H1 (cell line): ENCODE data around the gene PLB1. TPM values are rescaled to one million over a fixed set of nuclear protein-coding genes. Genes with fewer than 3 reads are reported as not detected.

Source experiments
- CTCF ChIA-PET: fragments of 300-600 bp; sonication (Branson Sonifier 250); formaldehyde crosslinking; loops from one replicate; lab custom pipeline; 2021; ENCODE audit not compliant: partially characterized antibody; lab: Charles Lee
- POLR2A ChIA-PET: fragments of 300-600 bp; sonication (Branson Sonifier 250); formaldehyde crosslinking; loops from one replicate; lab custom pipeline; 2021; ENCODE audit warnings: inconsistent platforms; ENCODE audit not compliant: partially characterized antibody; lab: Charles Lee
- DNase-seq, 2 experiments: peaks; one replicate each; pipeline versions ENCODE4 v3.0.0 to v3.0.0-alpha.2; 2010 to 2022; ENCODE audit warnings: low spot score in 2 of 2, low read depth in 1 of 2, mixed read lengths in 1 of 2
- FAIRE-seq: peaks from 2 replicates; lab custom pipeline; 2011; peaks lifted over from hg19 to GRCh38; lab: Jason Lieb, UNC
- H2AFZ ChIP-seq: 2 replicates; pipeline ENCODE4 v1.8.1; 2012; ENCODE audit warnings: low read length, inconsistent platforms
- H2AK5ac ChIP-seq: 2 replicates; pipeline ENCODE4 v1.6.1; 2013; ENCODE audit warnings: low read depth, low read length
- H2BK120ac ChIP-seq: replicated peaks from 2 replicates; pipeline ENCODE3; 2013; ENCODE audit warnings: low read depth, low read length, inconsistent platforms
- H2BK12ac ChIP-seq: 2 replicates; pipeline ENCODE4 v1.6.1; 2013; ENCODE audit warnings: low read depth, low read length
- H2BK15ac ChIP-seq: 2 replicates; pipeline ENCODE4 v1.6.1; 2013; ENCODE audit warnings: low read length
- H2BK20ac ChIP-seq: 2 replicates; pipeline ENCODE4 v1.6.1; 2013; ENCODE audit warnings: low read length
- H2BK5ac ChIP-seq: 2 replicates; pipeline ENCODE4 v1.6.1; 2013; ENCODE audit warnings: low read depth, low read length
- H3K14ac ChIP-seq: 2 replicates; pipeline ENCODE4 v1.6.1; 2013; ENCODE audit warnings: inconsistent platforms; ENCODE audit not compliant: insufficient read length
- H3K18ac ChIP-seq: 2 replicates; pipeline ENCODE4 v1.6.1; 2013; ENCODE audit warnings: low read length; ENCODE audit errors: extremely low read depth
- H3K23ac ChIP-seq: 2 replicates; pipeline ENCODE4 v1.6.1; 2013; ENCODE audit warnings: inconsistent platforms; ENCODE audit not compliant: insufficient read length
- H3K23me2 ChIP-seq: 2 replicates; pipeline ENCODE4 v1.6.1; 2013; ENCODE audit warnings: low read depth, low read length
- H3K27ac ChIP-seq: 2 replicates; pipeline ENCODE4 v1.6.1; 2011; ENCODE audit warnings: low read depth, low read length, inconsistent platforms
- H3K27me3 ChIP-seq, 4 experiments: replicated peaks in 1 of 4; 1 replicate in 1 of 4; 2 replicates in 3 of 4; pipeline versions ENCODE4 v1.6.1 to v1.8.1; 2011 to 2013; ENCODE audit warnings: low read length in 3 of 4, mild to moderate bottlenecking in 3 of 4, inconsistent platforms in 2 of 4, mixed read lengths in 2 of 4, moderate library complexity in 1 of 4; ENCODE audit not compliant: control insufficient read depth in 3 of 4, insufficient read depth in 3 of 4; ENCODE audit errors: extremely low read depth in 1 of 4
- H3K36me3 ChIP-seq, 4 experiments: 2 replicates each; pipeline versions ENCODE4 v1.6.1 to v1.8.1; 2011 to 2013; ENCODE audit warnings: mild to moderate bottlenecking in 4 of 4, low read length in 3 of 4, moderate library complexity in 2 of 4, control low read depth in 1 of 4, inconsistent platforms in 1 of 4; ENCODE audit not compliant: insufficient read depth in 4 of 4, control insufficient read depth in 2 of 4
- H3K4ac ChIP-seq: replicated peaks from 2 replicates; pipeline ENCODE3; 2013; ENCODE audit warnings: low read length, low read depth, mixed read lengths, inconsistent platforms; ENCODE audit not compliant: insufficient read length
- H3K4me1 ChIP-seq, 4 experiments: replicated peaks in 1 of 4; 1 replicate in 1 of 4; 2 replicates in 3 of 4; pipeline versions ENCODE4 v1.6.1 to v1.8.1; 2011 to 2013; ENCODE audit warnings: low read length in 3 of 4, inconsistent platforms in 2 of 4, mixed read lengths in 1 of 4; ENCODE audit not compliant: insufficient read depth in 4 of 4, control insufficient read depth in 3 of 4
- H3K4me2 ChIP-seq, 2 experiments: 2 replicates each; pipeline versions ENCODE4 v1.6.1 to v1.8.1; 2011 to 2013; ENCODE audit warnings: low read depth in 2 of 2, low read length in 2 of 2, control low read depth in 1 of 2, inconsistent platforms in 1 of 2, mild to moderate bottlenecking in 1 of 2; ENCODE audit not compliant: insufficient read depth in 1 of 2
- H3K4me3 ChIP-seq, 4 experiments: fragments of 200-600, 300-600 bp in 1 of 4; sonication (generic), shearing (Covaris generic), sonication (Bioruptor Twin) in 1 of 4; 2 replicates each; pipeline versions ENCODE4 v1.5.1 to v1.8.1; 2011 to 2016; ENCODE audit warnings: low read length in 4 of 4, low read depth in 3 of 4, control low read depth in 2 of 4, inconsistent platforms in 2 of 4, mild to moderate bottlenecking in 2 of 4, mixed read lengths in 1 of 4, moderate library complexity in 1 of 4; ENCODE audit not compliant: insufficient read depth in 2 of 4; ENCODE audit errors: extremely low read depth in 1 of 4
- H3K56ac ChIP-seq: replicated peaks from 2 replicates; pipeline ENCODE3; 2013; ENCODE audit warnings: low read depth, mild to moderate bottlenecking, mixed read lengths, low read length, inconsistent platforms; ENCODE audit not compliant: insufficient read length
- H3K79me1 ChIP-seq: 2 replicates; pipeline ENCODE4 v1.6.1; 2013; ENCODE audit warnings: low read depth, low read length, control low read depth
- H3K79me2 ChIP-seq, 2 experiments: 2 replicates each; pipeline versions ENCODE4 v1.6.1 to v1.8.1; 2012 to 2013; ENCODE audit warnings: low read length in 2 of 2, mild to moderate bottlenecking in 2 of 2, inconsistent platforms in 1 of 2; ENCODE audit not compliant: insufficient read depth in 2 of 2, control insufficient read depth in 1 of 2
- H3K9ac ChIP-seq, 4 experiments: replicated peaks in 1 of 4; 1 replicate in 1 of 4; 2 replicates in 3 of 4; pipeline versions ENCODE4 v1.6.1 to v1.8.1; 2011 to 2013; ENCODE audit warnings: low read depth in 3 of 4, low read length in 3 of 4, control low read depth in 2 of 4, mild to moderate bottlenecking in 2 of 4, moderate library complexity in 2 of 4, inconsistent platforms in 1 of 4; ENCODE audit errors: extremely low read depth in 1 of 4
- H3K9me3 ChIP-seq, 2 experiments: 2 replicates each; pipeline versions ENCODE4 v1.6.1 to v1.8.1; 2012 to 2013; ENCODE audit warnings: mild to moderate bottlenecking in 2 of 2, moderate library complexity in 2 of 2, control low read depth in 1 of 2, inconsistent platforms in 1 of 2, low read depth in 1 of 2, low read length in 1 of 2, mixed read lengths in 1 of 2; ENCODE audit not compliant: insufficient read depth in 2 of 2
- H4K20me1 ChIP-seq, 2 experiments: replicated peaks in 1 of 2; 2 replicates each; pipeline versions ENCODE3 to v1.8.1; 2011 to 2013; ENCODE audit warnings: inconsistent platforms in 2 of 2, low read length in 2 of 2, mild to moderate bottlenecking in 1 of 2; ENCODE audit not compliant: insufficient read depth in 2 of 2, control insufficient read depth in 1 of 2
- H4K5ac ChIP-seq: 2 replicates; pipeline ENCODE4 v1.6.1; 2013; ENCODE audit warnings: low read length, low read depth, mixed read lengths, inconsistent platforms; ENCODE audit not compliant: insufficient read length
- H4K8ac ChIP-seq: 2 replicates; pipeline ENCODE4 v1.8.0; 2013; ENCODE audit warnings: mild to moderate bottlenecking, moderate library complexity, low read length, inconsistent platforms; ENCODE audit not compliant: insufficient read depth; ENCODE audit errors: extremely low read depth
- H4K91ac ChIP-seq: replicated peaks from 2 replicates; pipeline ENCODE3; 2013; ENCODE audit warnings: low read length, mixed read lengths, inconsistent platforms; ENCODE audit not compliant: insufficient read length
- CBX8 ChIP-seq: fragments of 300-800, 300-1000 bp; sonication (generic); IDR thresholded peaks from 2 replicates; pipeline ENCODE4 v1.7.1; 2016; ENCODE audit warnings: low read depth, low read length, borderline replicate concordance
- KDM5A ChIP-seq: fragments of 200-600 bp; IDR thresholded peaks from 2 replicates; pipeline ENCODE4 v1.7.1; 2012; ENCODE audit warnings: mild to moderate bottlenecking, low read length, inconsistent platforms, mixed read lengths
- SIN3A ChIP-seq, 2 experiments: IDR thresholded peaks in 1 of 2; conservative IDR thresholded peaks in 1 of 2; 2 replicates each; pipeline ENCODE4 v1.6.1; 2011 to 2012; ENCODE audit warnings: low read length in 2 of 2, improper control_type of control experiment in 1 of 2, low read depth in 1 of 2, mild to moderate bottlenecking in 1 of 2
- WGBS, 2 experiments: shearing (Covaris generic) in 1 of 2; methylation state at CpG; one replicate each; pipeline versions ENCODE4 v1.1.6 to v1.1.7; 2013 to 2015; ENCODE audit warnings: low lambda C conversion rate in 2 of 2, mixed read lengths in 2 of 2, inconsistent platforms in 1 of 2, low coverage in 1 of 2, missing lambda C conversion rate in 1 of 2; ENCODE audit not compliant: insufficient replicate concordance in 2 of 2, insufficient coverage in 1 of 2, insufficient read length in 1 of 2; ENCODE audit errors: extremely low coverage in 1 of 2, missing lambda C conversion rate in 1 of 2; 5-methylcytosine and 5-hydroxymethylcytosine counted together
- polyA plus RNA-seq, 7 experiments: library from polyadenylated mRNA; depleted of rRNA in 3 of 7; stranded (reverse) in 5 of 7; unstranded in 2 of 7; fragments of >200 nt in 5 of 7; fragments of 200-250 nt in 2 of 7; gene quantifications; 1 replicate in 5 of 7; 2 replicates in 1 of 7; 4 replicates in 1 of 7; pipeline versions ENCODE4 v1.2.1 to v1.2.3, GENCODE V29; 2011 to 2013; ENCODE audit warnings: missing spikeins in 2 of 7, mixed read lengths in 2 of 7
- total RNA-seq: library from RNA; stranded (reverse); fragmentation: NEBNext Ultra II Directional; extraction: Animal tissue kit (Norgen Biotek cat#: 25700); gene quantifications from 2 replicates; pipeline ENCODE4 v1.2.1, GENCODE V29; 2021

The PLB1 gene
- total and polyA plus RNA-seq, 2 of the 8 experiments (the other 6 are each of a cell fraction or from before 2014, with no cell fraction given), result 0.20 to 0.36 TPM

GRCh38 chr2:28490558-28490957 is 5.3 kb upstream of the PLB1 start:
- Histone ChIP-seq H3K27me3 (no peaks in the 10 kb centered on the region), H2AFZ (no peak overlapping the region), H3K14ac (no peak overlapping the region), H4K8ac (no peak overlapping the region), H3K36me3 (no peaks in the 10 kb centered on the region), H3K27ac (no peak overlapping the region), H2BK20ac (no peak overlapping the region), H4K20me1 (no peaks in the 10 kb centered on the region), H2BK15ac (no peak overlapping the region), H2BK5ac (no peak overlapping the region), H3K9ac (no peak overlapping the region), H3K4me1 (no peaks in the 10 kb centered on the region), H3K18ac (no peak overlapping the region), H2AK5ac (no peak overlapping the region), H4K5ac (no peak overlapping the region), H4K91ac (no peak overlapping the region), H2BK12ac (no peak overlapping the region), H3K4me3 (no peak overlapping the region), H3K23ac (no peak overlapping the region), H2BK120ac (no peak overlapping the region), H3K4me2 (no peak overlapping the region), H3K9me3 (no peaks in the 10 kb centered on the region), H3K4ac (no peak overlapping the region), H3K79me1 (no peaks in the 10 kb centered on the region), H3K23me2 (no peaks in the 10 kb centered on the region), H3K56ac (no peak overlapping the region), H3K79me2 (no peaks in the 10 kb centered on the region)
- no peak for DNase-seq
- WGBS, 2 experiments, result 89% methylated on average over 7 of the region's 7 CpGs; no CpG with 5 or more reads in 1 of the 2 experiments
- CTCF ChIA-PET, result interaction anchor here (0.7 kb wide), 1 partner anchor 96 kb away, joined by 3 read pairs; no protein-coding TSS in a partner anchor
- POLR2A ChIA-PET, result no interaction called here
- TF ChIP-seq KDM5A (no peak), SIN3A (conservative IDR thresholded peaks at IDR 0.05 in 1 of 2, IDR thresholded peaks at IDR 0.05 in 1 of 2; ENCODE audit: low read depth in 1 of 2, low read length in 2 of 2) (no peak), CBX8 (no peak)
- no peak for FAIRE-seq
